GM12872 (cell line): ENCODE results near the gene MAD2L1.

Source experiments
- TF ChIP-seq, protein P1 (sequence below): IDR thresholded peaks from 3 replicates; pipeline ENCODE4 v1.5.1; 2011; ENCODE audit warnings: low read depth, mild to moderate bottlenecking, low read length, moderate library complexity; ENCODE audit not compliant: insufficient read depth

MAD2L1 gene

GRCh38 chr4:120043828-120044227 is 22.8 kb downstream of the MAD2L1 start:
- TF ChIP-seq, protein P1, sequence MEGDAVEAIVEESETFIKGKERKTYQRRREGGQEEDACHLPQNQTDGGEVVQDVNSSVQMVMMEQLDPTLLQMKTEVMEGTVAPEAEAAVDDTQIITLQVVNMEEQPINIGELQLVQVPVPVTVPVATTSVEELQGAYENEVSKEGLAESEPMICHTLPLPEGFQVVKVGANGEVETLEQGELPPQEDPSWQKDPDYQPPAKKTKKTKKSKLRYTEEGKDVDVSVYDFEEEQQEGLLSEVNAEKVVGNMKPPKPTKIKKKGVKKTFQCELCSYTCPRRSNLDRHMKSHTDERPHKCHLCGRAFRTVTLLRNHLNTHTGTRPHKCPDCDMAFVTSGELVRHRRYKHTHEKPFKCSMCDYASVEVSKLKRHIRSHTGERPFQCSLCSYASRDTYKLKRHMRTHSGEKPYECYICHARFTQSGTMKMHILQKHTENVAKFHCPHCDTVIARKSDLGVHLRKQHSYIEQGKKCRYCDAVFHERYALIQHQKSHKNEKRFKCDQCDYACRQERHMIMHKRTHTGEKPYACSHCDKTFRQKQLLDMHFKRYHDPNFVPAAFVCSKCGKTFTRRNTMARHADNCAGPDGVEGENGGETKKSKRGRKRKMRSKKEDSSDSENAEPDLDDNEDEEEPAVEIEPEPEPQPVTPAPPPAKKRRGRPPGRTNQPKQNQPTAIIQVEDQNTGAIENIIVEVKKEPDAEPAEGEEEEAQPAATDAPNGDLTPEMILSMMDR, result no peak

DNA sequence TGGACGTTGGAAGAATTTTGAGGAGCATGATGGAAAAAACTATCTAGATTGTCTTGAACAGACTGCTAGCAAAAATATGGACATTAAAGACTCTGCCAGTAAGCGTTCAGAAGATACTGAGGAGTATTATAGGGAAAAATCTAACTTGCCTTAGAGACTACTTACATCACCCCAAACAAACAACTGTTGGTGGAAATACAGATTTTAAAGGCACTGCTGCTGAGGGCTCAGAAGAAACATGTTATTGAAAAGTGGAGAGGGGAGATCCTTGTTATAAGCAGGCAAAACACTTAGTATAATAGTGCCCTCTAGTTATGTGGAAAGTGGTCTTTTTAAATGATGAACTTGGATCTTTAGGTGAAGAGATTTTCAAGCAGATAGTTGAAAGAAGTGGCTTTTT is 29.2 kb downstream of the MAD2L1 start:
- TF ChIP-seq, protein P1, result no peak

GRCh38 chr4:120034913-120035312 is 31.7 kb downstream of the MAD2L1 start:
- TF ChIP-seq, protein P1, result no peak

GRCh38 chr4:120026853-120027252 is 39.8 kb downstream of the MAD2L1 start:
- TF ChIP-seq, protein P1, result no peak

DNA sequence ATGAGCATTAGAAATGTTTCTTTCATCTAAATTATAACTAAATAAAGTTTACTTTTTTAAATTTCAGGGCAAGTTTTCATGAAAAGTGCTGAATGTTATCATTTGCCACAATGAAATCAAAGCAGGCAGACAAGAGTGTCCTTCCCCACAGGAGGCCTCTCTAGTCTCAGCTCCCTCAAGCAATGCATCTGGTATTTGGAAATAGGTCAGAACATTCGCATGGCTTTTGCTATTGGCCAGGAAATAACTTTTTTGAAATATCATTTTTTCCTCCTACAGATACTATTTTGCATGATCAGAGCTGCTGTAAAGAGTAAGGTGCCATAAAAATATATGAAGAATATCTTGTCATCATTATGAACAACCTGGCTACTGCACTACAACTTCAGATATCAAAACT is 41.1 kb downstream of the MAD2L1 start:
- TF ChIP-seq, protein P1, result no peak

GRCh38 chr4:120018786-120019185 is 47.9 kb downstream of the MAD2L1 start:
- TF ChIP-seq, protein P1, result no peak

- TF ChIP-seq, protein P1, result no peak
Measured at GRCh38 chr4:120017939-120018692, 48.5 kb downstream of the MAD2L1 start.
